ENCODE data around the gene ISCU.
A peak's percentile ranks its signal among the peaks of the same experiment; 100 is the strongest.
"Not testable (repeated sequence)": the region's sequence is repeated elsewhere in the genome, so short reads cannot be mapped to it uniquely, and the experiment has no call there.

ISCU gene

DNA sequence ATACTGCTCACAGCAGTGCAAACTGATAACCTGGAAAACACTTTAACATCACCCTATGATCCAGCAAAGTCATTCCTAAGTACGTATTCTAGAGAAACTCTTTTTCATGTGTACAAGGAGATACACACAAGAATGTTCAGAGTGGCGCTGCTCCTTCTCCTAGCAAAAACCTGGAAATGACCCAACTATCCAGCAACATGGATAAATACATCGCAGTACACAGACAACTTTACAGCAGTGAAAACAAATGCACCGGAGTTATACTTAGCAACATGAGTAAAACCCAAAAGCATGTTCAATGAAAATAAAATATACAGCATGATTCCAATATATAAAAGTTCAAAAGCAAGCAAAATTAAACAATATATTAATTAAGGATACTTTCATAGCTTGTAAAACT is 20.1 kb upstream of the ISCU start:
- DNase-seq (ENCODE audit: low read depth in 2 of 3, low spot score in 1 of 3): no peak

DNA sequence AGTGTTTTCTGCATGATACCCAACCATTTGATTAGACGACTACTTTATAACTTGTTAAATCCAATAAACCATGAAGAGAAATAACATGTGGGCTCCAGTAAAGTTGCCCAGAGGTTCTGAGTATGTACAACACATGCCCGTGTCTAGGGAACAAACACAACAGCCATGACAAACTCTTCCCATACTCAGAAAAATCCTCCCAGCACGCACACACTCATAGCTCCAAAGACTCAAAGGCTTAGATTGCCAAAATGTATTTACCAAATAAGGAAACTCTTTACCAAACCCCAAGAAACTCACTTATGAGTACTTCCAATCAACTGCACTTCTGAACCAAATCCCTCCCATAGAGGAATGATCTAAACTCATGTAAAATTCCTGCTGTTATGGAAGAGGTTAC is 18.7 kb upstream of the ISCU start:
- no peak for DNase-seq (ENCODE audit: low read depth in 2 of 3, low spot score in 1 of 3)

DNA sequence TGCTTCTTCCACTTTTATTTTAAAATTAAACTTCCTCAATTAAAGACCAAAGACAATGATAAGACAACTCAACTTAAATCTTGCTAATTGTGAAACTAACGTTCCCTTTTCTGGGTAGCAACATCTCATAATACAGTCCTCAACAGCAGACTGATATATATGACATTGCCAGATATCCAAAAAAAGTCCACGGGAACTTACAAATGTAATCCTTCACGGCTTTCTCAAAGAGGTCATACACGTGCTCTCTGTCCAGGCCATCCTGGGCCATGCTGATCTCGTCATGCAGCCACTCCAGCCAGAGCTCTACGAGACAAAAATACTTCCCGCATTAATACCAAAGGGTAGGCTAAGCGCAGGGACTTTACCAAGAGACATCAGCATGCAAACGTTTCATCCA is 14.7 kb upstream of the ISCU start:
- no peak for DNase-seq (ENCODE audit: low read depth in 2 of 3, low spot score in 1 of 3)

DNA sequence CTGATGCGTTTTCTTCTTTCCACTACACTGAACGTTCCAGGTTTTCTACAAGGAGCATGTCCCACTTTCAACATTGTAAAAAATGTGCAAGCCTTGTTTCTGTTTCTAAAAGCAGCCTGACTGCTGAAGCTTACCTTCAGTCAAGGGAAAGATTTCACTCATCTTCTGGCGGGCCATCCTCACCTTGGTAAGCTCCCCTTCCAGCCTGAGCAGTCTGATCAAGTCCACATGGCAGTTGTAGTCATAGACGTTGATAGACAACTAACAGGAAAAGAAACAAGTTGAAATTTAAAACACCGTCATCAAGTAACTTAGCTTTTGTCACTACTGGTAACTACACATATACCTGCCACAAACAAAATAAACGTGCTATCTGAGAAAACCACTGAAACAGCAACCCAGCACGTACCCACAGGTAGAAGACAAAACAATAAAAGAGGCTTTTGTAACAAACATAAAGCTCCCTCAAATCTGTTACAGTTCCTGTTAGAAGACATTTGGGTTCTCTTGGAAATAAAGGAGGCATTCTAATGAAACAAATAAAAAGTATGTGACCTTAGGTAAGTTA is 13.4 kb upstream of the ISCU start:
- DNase-seq (ENCODE audit: low read depth in 2 of 3, low spot score in 1 of 3): no peak

DNA sequence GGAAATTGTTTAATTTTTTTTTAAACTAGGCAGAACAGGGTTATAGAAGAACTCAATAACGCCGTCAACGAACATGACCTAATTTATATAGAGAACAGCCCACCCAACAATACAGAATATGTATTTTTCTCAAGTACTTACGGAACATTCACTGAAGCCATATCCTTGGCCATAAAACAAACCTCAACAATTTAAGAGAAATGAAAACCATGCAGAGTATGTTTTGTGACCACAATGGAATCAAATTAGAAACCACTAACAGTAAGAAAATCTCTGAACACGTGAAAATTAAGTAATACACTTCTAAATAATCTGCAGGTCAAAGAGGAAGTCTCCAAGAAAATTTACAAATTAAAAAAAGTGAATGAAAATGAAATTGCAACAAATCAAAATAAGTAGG is 10.9 kb upstream of the ISCU start:
- DNase-seq (ENCODE audit: low read depth in 2 of 3, low spot score in 1 of 3): no peak

DNA sequence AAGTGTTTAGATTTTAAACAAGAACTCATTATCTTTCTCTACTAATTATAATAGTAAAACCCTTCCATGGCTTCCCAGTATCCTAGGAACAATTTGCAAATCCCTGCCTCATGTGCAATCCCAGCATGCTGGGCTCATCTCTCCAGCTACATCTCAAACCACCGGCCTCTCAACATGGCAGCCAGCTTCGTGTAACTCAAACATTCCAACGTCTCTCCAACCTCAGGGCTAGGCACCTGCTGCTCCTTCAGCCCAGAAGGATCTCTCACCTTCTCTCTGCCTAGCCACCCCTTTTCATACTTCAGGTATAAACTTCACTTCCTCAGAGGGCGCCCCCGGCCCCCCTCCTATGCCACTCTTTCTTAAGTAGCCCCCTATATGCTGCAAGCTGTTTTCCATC is 8.6 kb upstream of the ISCU start:
- no peak for DNase-seq (ENCODE audit: low read depth in 2 of 3, low spot score in 1 of 3)

DNA sequence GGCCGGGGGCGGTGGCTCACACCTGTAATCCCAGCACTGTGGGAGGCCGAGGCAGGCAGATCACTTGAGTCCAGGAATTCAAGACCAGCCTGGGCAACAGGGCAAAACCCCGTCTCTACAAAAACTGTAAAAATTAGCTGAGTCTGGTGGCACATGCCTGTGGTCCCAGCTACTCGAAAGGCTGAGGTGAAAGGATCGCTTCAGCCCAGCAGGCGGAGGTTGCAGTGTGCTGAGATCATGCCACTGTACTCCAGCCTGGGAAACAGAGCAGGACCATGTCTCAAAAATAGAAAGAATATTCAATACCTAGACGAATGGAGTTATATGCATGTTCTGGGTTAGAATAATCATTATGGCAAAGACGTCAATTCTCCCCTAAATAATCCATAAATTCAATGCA is 7.0 kb upstream of the ISCU start:
- not testable (repeated sequence) for DNase-seq (ENCODE audit: low read depth in 2 of 3, low spot score in 1 of 3)

DNA sequence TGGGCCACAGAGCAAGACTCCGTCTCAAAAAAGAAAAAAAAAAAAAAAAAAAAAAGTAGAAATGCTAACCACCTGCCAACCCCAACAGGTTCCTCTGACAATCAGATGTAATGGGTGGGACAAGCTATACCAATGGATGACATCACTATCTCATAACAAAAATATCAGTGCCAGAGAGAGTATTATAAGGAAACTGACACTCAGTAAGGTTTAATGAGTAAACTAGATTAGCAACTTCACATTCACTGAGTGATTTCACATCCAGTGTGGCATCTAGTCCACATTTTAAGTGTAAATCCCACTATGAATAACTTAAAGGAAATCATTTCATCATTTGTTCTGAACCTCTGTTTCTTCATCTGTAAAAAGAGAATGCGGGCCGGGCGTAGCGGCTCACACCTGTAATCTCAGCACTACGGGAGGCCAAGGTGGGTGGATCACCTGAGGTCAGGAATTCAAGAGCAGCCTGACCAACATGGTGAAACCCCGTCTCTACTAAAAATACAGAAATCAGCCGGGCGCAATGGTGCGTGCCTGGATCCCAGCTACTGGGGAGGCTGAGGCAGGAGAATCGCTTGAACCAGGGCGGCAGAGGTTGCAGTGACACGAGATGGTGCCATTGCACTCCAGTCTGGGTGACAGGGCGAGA is 3.3 kb upstream of the ISCU start:
- DNase-seq (ENCODE audit: low read depth in 2 of 3, low spot score in 1 of 3): no peak

DNA sequence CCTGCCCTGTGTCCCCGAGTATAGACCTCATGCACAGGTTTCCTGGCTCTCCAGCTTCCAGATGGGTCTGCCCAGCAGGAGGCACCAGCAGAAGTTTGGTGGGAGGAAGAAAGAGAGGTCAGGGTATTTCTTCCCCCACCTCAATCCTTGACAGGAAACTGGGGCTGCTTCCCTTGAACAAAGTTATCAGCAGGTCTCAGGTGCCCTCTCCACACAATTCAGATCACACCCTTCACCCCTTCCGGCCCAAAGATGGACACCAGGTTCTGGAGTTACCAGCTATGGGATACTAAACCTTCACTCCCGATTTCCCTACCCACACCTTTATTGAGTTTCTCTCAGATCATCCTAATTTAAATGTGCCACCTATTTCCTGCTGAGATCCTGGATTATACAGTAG is 2.6 kb upstream of the ISCU start:
- no peak for DNase-seq (ENCODE audit: low read depth in 2 of 3, low spot score in 1 of 3)

DNA sequence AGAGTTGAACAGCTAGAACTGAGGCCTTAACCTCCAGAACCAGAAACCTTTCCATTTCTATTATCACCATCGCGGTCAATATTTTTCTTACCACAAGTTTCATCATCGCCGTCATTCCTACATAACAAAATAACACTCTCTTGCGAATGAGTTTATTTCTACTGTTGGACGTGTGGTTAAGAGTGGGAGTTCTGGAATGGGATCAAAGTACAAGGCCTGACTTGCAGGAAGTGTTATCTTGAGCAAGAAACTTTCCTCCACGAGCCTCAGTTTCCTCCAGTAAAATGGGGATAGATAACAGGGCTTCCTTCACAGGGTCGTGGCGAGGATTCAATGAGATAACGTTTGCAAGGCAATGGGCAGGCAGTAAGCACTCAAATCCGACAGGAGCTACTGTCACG is 2.1 kb upstream of the ISCU start:
- DNase-seq (ENCODE audit: low read depth in 2 of 3, low spot score in 1 of 3): no peak

DNA sequence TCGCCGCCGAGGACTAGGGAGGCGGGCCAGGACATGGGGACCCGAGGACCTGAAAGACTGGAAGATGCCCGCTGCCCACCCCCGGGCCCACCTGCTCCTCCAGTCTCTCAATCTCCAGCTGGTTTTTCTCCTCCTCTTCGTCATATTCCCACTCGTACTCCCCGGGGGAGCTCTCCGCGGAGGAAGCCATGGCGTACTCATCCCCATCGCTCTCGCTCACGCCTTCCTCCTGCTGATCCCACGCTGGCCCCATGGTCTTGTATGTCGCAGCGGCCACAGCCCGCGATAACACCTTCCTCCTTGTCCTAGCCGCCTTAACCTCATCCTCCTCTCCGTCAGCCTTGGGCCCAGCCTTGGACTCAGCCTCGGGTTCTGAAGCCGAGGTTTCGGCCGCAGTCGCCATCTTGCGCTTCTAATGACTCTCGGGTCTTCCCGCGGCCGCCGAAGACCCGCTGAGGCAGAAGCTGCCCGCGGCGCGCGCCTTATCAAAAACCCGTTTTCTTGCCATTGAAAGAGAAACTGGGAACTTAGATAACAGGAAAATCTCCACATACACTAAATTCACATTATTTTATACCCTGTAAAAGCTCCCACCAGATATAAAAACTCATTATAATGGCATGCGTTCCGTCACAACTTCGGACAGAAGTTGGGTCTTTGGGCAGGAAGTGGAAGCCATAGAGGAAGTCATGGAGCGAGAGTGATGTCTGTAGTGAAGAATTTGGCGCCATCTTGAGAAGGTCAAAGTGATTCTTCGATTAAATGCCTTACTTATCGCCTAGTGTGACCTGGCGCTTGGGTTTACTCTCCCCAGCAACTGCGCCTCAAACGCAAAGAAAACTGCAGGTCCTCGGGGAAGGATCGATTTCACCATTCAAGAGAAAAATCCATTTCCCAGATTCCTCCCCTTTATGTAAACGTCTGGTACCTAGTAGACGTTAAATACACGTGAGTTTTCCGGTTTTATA is 1.4 kb upstream of the ISCU start, which contains the start of gene SART3:
TSS of gene SART3 (minus strand) at position 422 of the 968 bp plus-strand sequence. CDS start at position 403, 19 bp downstream.
- peak; percentile 66 to 76 (median 71) for DNase-seq (ENCODE audit: low read depth in 2 of 3, low spot score in 1 of 3)

DNA sequence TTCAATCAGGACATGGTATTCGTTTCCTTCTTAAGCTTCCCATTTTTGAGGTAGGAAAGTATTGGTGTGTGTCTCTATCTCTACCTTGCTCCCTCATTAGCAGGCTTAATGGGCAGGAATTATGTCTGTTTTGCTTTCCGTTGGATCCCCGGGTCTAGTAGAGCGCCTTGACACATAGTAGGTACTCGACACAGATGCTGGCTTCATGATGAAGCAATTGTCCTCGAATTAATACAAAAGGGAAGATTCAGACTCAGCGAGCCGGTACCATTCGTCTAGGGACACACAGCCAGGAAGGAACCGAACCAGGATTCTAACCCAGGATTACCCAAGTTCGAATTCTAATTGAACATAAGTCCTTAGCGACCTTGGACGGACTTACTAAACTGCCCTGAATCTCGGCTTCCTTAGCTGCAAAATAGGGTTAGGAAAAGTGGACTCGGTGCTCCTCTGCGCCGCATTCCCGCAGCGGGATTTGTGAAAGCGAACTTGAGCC is 496 bp upstream of the ISCU start:
- DNase-seq (ENCODE audit: low read depth in 2 of 3, low spot score in 1 of 3): no peak

DNA sequence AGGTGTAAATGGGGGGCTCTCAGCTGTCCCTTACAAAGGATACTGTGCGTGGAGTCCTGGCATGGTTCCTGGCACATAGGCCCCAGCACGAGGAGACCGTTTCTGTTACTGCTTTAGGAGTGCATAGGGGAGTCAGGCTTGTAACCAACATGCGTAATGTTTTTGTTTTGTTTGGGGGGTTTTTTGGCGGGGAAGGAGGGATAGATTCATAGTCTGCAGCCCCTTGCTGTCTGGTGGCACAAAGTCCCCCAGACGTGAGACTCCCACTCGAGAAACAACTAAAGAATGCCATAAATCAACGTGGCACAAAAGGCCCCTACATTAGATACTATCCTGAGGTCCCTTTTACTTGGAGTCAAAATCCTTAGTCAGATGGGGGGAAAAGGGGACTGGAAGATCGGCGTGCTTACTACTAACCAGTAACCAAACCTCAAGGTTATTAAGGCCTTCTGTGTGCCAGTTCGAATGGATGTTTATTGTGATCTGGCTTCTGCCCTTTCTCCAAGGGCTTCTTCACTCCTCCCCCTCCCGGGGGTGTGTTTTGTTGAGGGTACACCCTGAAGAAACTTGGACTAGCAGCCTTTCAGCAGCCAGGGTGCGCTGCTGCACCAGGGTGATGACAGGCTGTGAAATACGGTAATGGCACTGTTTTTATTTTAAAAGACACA is 874 bp downstream of the ISCU start:
- peak; percentile 73 to 82 (median 82) for DNase-seq (ENCODE audit: low read depth in 2 of 3, low spot score in 1 of 3)

DNA sequence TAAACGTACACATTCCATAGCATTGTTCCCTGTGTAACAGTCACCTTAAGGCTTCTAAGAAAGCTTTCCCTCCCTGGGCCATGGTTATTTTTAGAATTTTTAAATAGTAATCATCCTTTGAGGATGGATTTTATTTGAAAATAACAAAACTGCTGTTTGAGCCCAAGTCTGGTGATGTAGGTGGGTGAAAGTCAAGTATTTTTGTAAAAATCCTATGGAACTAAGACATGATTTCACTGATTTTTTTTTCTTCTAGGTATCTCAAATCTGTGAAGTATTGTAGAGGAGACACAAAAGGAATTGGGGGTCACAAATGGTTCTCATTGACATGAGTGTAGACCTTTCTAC is 1.4 kb downstream of the ISCU start:
- no peak for DNase-seq (ENCODE audit: low read depth in 2 of 3, low spot score in 1 of 3)

DNA sequence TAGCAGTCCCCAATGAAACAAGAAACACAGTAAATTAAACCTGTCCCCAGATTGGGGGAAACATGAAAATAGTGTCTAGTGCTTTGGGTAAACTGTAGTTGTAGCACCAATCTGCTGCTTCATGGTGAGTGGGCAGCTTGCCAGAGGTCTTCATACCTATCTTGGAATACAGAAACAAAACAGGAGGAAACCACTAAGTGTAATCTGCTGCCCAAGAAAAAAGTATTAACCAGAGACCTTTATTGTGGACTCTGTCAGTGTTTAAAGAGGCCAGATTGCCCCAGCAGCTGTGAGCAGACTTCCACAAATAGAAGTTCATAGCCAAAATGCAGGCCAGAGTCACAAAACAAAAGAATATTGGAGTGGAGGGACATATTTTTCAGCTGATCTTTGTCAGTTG is 2.3 kb downstream of the ISCU start:
- no peak for DNase-seq (ENCODE audit: low read depth in 2 of 3, low spot score in 1 of 3)

DNA sequence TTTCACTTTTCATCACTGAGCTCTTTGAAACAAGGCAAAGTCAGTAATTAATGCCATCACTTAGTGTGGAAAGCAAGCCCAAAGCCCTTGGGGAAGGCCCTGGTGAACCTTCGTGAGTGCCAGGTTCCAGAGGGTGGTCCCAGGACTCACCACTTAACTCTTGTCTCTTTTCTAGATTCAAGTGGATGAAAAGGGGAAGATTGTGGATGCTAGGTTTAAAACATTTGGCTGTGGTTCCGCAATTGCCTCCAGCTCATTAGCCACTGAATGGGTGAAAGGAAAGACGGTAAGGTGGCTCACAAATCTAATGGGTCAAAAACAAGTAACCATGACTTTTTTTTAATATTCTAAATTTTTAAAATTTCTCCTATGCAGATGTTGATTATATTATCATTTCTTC is 2.8 kb downstream of the ISCU start:
- DNase-seq (ENCODE audit: low read depth in 2 of 3, low spot score in 1 of 3): no peak

DNA sequence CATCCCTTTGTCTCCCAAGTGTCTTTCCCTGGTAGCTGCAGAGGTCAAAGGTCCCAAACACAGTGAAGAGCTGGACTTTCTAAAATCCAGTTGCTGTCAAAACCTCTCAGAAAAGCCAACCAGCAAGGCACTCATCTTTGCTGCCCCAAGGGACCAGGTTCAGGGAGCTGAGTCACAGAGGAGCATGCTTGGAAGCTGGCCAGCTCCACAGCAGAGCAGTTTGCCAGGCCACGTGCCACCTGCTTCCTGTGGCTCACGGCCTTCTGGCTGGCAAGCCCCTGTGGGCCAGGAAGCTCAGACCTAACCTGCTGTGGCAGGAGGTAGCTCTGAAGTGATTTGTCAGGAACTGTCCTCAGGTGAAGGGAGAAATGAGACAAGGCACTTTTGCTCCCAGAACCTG is 3.6 kb downstream of the ISCU start:
- DNase-seq (ENCODE audit: low read depth in 2 of 3, low spot score in 1 of 3): peak in 2 of 3 donors; percentile 43 to 54

DNA sequence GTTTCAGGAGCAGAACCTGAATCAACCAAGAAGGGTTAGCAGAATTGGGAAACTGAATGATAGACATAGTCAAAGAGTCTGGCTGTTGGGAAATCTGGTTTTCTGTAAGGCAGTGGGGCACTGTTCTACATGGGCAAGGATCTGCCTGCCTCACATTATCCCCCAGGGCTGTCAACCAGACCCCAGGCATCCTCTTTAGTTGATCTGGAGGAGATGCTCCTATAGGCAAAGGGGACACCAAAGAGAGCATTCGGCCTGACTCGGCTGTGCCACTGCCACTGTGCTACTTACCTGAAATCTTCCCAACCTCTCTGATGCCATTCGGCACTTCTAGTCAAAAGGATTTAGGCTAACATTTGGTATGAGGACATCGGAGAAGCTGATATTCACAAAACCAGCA is 4.1 kb downstream of the ISCU start:
- no peak for DNase-seq (ENCODE audit: low read depth in 2 of 3, low spot score in 1 of 3)

DNA sequence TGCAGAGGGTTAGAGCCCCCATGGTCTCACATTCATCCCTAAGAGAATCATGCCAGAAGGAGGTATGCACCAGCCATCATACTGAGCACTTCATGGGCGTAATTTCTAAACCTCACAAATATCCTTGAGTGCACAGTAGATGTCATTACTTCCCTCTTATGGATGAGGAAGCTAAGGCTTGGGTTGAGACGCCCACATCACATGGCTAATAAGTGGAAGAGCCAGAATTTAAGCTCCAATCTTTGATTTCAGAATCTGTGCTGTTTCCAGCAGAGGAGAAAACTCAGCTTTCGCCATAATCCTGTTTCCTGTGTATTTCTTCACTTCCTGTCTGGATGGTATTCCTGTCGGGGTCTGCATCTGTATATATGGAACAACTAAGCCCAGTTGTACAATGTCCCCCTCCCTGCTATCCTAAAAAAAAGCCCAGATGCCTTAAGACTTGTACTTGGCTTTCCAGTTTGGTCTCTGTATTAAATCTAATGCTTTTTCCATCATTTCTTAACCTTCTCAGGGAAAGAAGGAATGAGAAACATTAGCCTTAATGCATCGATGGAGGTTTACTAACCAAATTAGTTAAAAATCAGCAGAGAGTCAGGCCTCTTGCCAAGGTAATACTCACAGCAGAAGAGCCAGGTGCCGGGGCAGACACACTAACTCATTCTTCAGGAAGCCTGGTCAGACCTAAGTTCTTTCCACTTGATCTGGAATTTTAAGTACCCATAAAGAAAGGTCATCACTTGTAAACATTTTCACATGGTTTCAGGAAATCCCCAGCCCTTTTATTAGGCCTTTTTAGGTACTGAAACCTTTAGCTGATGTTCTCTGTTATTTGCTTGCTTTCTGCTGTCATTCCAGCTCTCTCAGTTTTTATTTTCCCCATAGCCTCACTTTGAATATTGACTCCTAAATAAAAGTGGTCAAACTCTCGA is 5.3 kb downstream of the ISCU start:
- no peak for DNase-seq (ENCODE audit: low read depth in 2 of 3, low spot score in 1 of 3)

All from stimulated activated CD4-positive, alpha-beta T cell treated with anti-CD3 and anti-CD28 coated beads, Interleukin-12 subunit alpha, Interleukin-12 subunit beta, amount 100 ng/mL, for 48 hours (primary cell).